IMR-90 (cell line): ENCODE data around the gene OR6J1. TPM values are rescaled to one million over a fixed set of nuclear protein-coding genes. Genes with fewer than 3 reads are reported as not detected.

Source experiments
- ATAC-seq: fragments of 200-7000 bp; cut with Tn5 transposase; 2 replicates; pipeline ENCODE4 v1.9.1; 2020; ENCODE audit warnings: low read depth, mild to moderate bottlenecking, moderate library complexity
- BruUV-seq: library from RNA; stranded (reverse); fragments of 400-500 nt; replicated peaks from 2 replicates; lab custom pipeline; 2021; lab: Mats Ljungman, UMichigan
- CTCF ChIA-PET: fragments of 300-600 bp; formaldehyde crosslinking; extraction: SDS; loops from one replicate; lab custom pipeline; 2021; ENCODE audit warnings: antibody characterized with exemption; lab: Yijun Ruan, JAX
- POLR2A ChIA-PET: fragments of 300-600 bp; sonication (Branson Sonifier 250); formaldehyde crosslinking; loops from one replicate; lab custom pipeline; 2022; ENCODE audit warnings: antibody characterized with exemption; ENCODE audit not compliant: unreplicated experiment; lab: Charles Lee
- DNase-seq: peaks from one replicate; pipeline ENCODE4 v3.0.0; 2013
- H2AFZ ChIP-seq: replicated peaks from 2 replicates; pipeline ENCODE3; 2013; ENCODE audit warnings: low read length, mild to moderate bottlenecking; ENCODE audit not compliant: poor library complexity
- H2AK5ac ChIP-seq: 2 replicates; pipeline ENCODE4 v1.6.1; 2013; ENCODE audit warnings: low read depth, low read length, inconsistent platforms
- H2AK9ac ChIP-seq: replicated peaks from 2 replicates; pipeline ENCODE3; 2013; ENCODE audit warnings: mild to moderate bottlenecking, low read depth, low read length, moderate library complexity; ENCODE audit not compliant: poor library complexity
- H2BK120ac ChIP-seq: 2 replicates; pipeline ENCODE4 v1.6.1; 2013; ENCODE audit warnings: low read depth, low read length, inconsistent platforms
- H2BK15ac ChIP-seq: 3 replicates; pipeline ENCODE4 v1.6.1; 2013; ENCODE audit warnings: low read depth, low read length, inconsistent platforms
- H2BK20ac ChIP-seq: 2 replicates; pipeline ENCODE4 v1.6.1; 2013; ENCODE audit warnings: low read depth, mild to moderate bottlenecking, inconsistent platforms, low read length, moderate library complexity
- H2BK5ac ChIP-seq: 2 replicates; pipeline ENCODE4 v1.6.1; 2013; ENCODE audit warnings: mild to moderate bottlenecking, low read depth, low read length, inconsistent platforms; ENCODE audit not compliant: poor library complexity, severe bottlenecking
- H3K14ac ChIP-seq: replicated peaks from 2 replicates; pipeline ENCODE4 v1.6.1; 2013; ENCODE audit warnings: low read depth, low read length, inconsistent platforms
- H3K18ac ChIP-seq: 2 replicates; pipeline ENCODE4 v1.6.1; 2013; ENCODE audit warnings: low read depth, low read length, control low read depth
- H3K23ac ChIP-seq: 2 replicates; pipeline ENCODE4 v1.6.1; 2013; ENCODE audit warnings: low read depth, low read length, inconsistent platforms
- H3K27ac ChIP-seq: 2 replicates; pipeline ENCODE4 v1.5.1; 2013; ENCODE audit warnings: mild to moderate bottlenecking, control low read depth, low read length; ENCODE audit not compliant: insufficient read depth
- H3K27me3 ChIP-seq: 2 replicates; pipeline ENCODE4 v1.6.1; 2013; ENCODE audit warnings: low read length; ENCODE audit not compliant: control insufficient read depth, insufficient read depth
- H3K36me3 ChIP-seq: 2 replicates; pipeline ENCODE4 v1.6.1; 2013; ENCODE audit warnings: low read length, mixed read lengths; ENCODE audit not compliant: control insufficient read depth, insufficient read depth
- H3K4ac ChIP-seq: 2 replicates; pipeline ENCODE4 v1.6.1; 2013; ENCODE audit warnings: low read depth, low read length, inconsistent platforms
- H3K4me1 ChIP-seq: 2 replicates; pipeline ENCODE4 v1.6.1; 2013; ENCODE audit warnings: low read length, mixed read lengths; ENCODE audit not compliant: control insufficient read depth, insufficient read depth
- H3K4me2 ChIP-seq: 2 replicates; pipeline ENCODE4 v1.6.1; 2013; ENCODE audit warnings: low read depth, mild to moderate bottlenecking, control low read depth, low read length, moderate library complexity
- H3K4me3 ChIP-seq: 2 replicates; pipeline ENCODE4 v1.5.1; 2013; ENCODE audit warnings: low read depth, mild to moderate bottlenecking, control low read depth, low read length, moderate library complexity; ENCODE audit not compliant: insufficient read depth
- H3K56ac ChIP-seq: 2 replicates; pipeline ENCODE4 v1.6.1; 2013; ENCODE audit warnings: low read length, inconsistent platforms; ENCODE audit not compliant: insufficient read depth; ENCODE audit errors: extremely low read depth
- H3K79me1 ChIP-seq, 2 experiments: 2 replicates each; pipeline ENCODE4 v1.6.1; 2013; ENCODE audit warnings: low read length in 2 of 2, inconsistent platforms in 1 of 2, low read depth in 1 of 2
- H3K9ac ChIP-seq: 2 replicates; pipeline ENCODE4 v1.6.1; 2013; ENCODE audit warnings: low read depth, low read length, control low read depth
- H3K9me1 ChIP-seq: 2 replicates; pipeline ENCODE4 v1.6.1; 2013; ENCODE audit warnings: low read length, inconsistent platforms; ENCODE audit not compliant: insufficient read depth
- H3K9me3 ChIP-seq: 2 replicates; pipeline ENCODE4 v1.6.1; 2013; ENCODE audit warnings: low read length; ENCODE audit not compliant: control insufficient read depth, insufficient read depth
- H4K20me1 ChIP-seq: 2 replicates; pipeline ENCODE4 v1.6.1; 2013; ENCODE audit warnings: low read length, inconsistent platforms; ENCODE audit not compliant: insufficient read depth
- H4K5ac ChIP-seq: 2 replicates; pipeline ENCODE4 v1.6.1; 2013; ENCODE audit warnings: mild to moderate bottlenecking, low read depth, low read length, control low read depth
- H4K8ac ChIP-seq, 2 experiments: 2 replicates each; pipeline ENCODE4 v1.6.1; 2013; ENCODE audit warnings: low read depth in 2 of 2, low read length in 2 of 2, control low read depth in 1 of 2, inconsistent platforms in 1 of 2
- H4K91ac ChIP-seq: 2 replicates; pipeline ENCODE4 v1.6.1; 2013; ENCODE audit warnings: low read depth, low read length, inconsistent platforms; ENCODE audit not compliant: insufficient read depth
- BHLHE40 ChIP-seq: fragments of 150-350 bp; IDR thresholded peaks from 2 replicates; pipeline ENCODE4 v1.6.1; 2016; ENCODE audit warnings: mild to moderate bottlenecking, low read depth, low read length
- dilution Hi-C: fragments of 300-500 bp; cut with HindIII; formaldehyde crosslinking; loops from one replicate; pipeline ENCODE4 v1.14.3; 2018; ENCODE audit warnings: low sequenced_read_pairs; ENCODE audit not compliant: unreplicated experiment
- in situ Hi-C: fragments of 300-500 bp; cut with MboI; formaldehyde crosslinking; loops from 3 replicates; pipeline ENCODE4 v1.14.3; 2019; ENCODE audit warnings: low sequenced_read_pairs, inconsistent platforms, mixed read lengths
- intact Hi-C: fragments of 100-400 bp; cut with micrococcal nuclease; formaldehyde crosslinking; loops from 2 replicates; pipeline ENCODE4 v1.10.0; 2022
- polyA plus RNA-seq, 3 experiments: library from polyadenylated mRNA; depleted of rRNA; stranded (reverse); fragments of >200 nt; gene quantifications; 2 replicates each; pipeline ENCODE4 v1.2.3, GENCODE V29; 2012; ENCODE audit warnings: low replicate concordance in 1 of 3
- total RNA-seq: library from RNA; depleted of rRNA; stranded (reverse); fragments of >200 nt; gene quantifications from 2 replicates; pipeline ENCODE4 v1.2.3, GENCODE V29; 2012
- TF ChIP-seq, protein P1 (sequence below): fragments of 150-350 bp; IDR thresholded peaks from 2 replicates; pipeline ENCODE4 v1.6.1; 2017; ENCODE audit warnings: mild to moderate bottlenecking, antibody characterized with exemption, low read length, low read depth

Gene OR6J1
- total and polyA plus RNA-seq, 2 of the 4 experiments (the other 2 are of a cell fraction): not detected

DNA sequence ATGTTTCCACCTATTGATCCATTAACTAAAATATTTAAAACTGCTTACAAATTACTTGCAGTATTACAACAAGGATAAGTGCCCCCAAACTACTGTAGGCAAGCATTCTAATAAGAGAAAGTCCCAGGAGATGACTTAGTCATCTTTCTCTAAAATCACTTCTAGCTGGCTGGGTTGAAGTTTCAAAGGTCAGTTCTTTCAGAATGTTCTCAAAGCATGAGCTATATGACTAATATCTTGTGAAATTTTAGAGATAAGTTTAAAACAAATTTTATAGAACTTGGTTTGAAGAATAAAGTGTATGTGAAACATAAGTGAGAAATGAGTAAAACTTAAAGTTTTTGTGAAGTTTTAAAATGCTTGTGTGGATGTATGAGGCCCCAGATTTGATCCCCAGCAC lies 24.3 kb upstream of the OR6J1 start:
- Histone ChIP-seq H2BK5ac (no peak overlapping the region), H2AFZ (no peak overlapping the region), H3K18ac (no peak overlapping the region), H4K20me1 (no peaks in the 10 kb centered on the region), H3K4me3 (no peak overlapping the region), H3K9ac (no peak overlapping the region), H4K8ac (no peak overlapping the region), H3K9me1 (no peaks in the 10 kb centered on the region), H3K4me1 (0 out of 2 replicates have a peak, but pooled peaks cover 1% of the 10 kb centered on the region), H2AK9ac (no peak overlapping the region), H2BK20ac (no peak overlapping the region), H3K36me3 (no peaks in the 10 kb centered on the region), H3K4me2 (no peak overlapping the region), H3K56ac (no peak overlapping the region), H2BK120ac (no peak overlapping the region), H2BK15ac (no peak overlapping the region), H2AK5ac (no peak overlapping the region), H4K5ac (no peak overlapping the region), H4K91ac (no peak overlapping the region), H3K4ac (no peak overlapping the region), H3K79me1 (no peaks in the 10 kb centered on the region), H3K14ac (no peak overlapping the region), H3K27ac (no peak overlapping the region), H3K23ac (no peak overlapping the region), H3K9me3 (no peaks in the 10 kb centered on the region), H3K27me3 (peaks cover 8% of the 10 kb centered on the region)
- BruUV-seq: no TSS peak
- peak; percentile 66; the same call in 1 of the 2 replicates for ATAC-seq
- dilution Hi-C loops (no loop called here), in situ Hi-C loops (no loop called here), intact Hi-C loops (no loop called here)
- ChIA-PET CTCF (no interaction called here), POLR2A (no interaction called here)
- DNase-seq: peak; percentile 65
- TF ChIP-seq, protein P1, sequence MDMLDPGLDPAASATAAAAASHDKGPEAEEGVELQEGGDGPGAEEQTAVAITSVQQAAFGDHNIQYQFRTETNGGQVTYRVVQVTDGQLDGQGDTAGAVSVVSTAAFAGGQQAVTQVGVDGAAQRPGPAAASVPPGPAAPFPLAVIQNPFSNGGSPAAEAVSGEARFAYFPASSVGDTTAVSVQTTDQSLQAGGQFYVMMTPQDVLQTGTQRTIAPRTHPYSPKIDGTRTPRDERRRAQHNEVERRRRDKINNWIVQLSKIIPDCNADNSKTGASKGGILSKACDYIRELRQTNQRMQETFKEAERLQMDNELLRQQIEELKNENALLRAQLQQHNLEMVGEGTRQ: no peak
- no peak for TF ChIP-seq BHLHE40
